Measurements from ENCODE around the gene CGB2.

- no peak for TF ChIP-seq RAD21 (IDR thresholded peaks at IDR 0.05; ENCODE audit: low read depth)
- no peak for TF ChIP-seq MAX (IDR thresholded peaks at IDR 0.05)
- TF ChIP-seq TAF1 (IDR thresholded peaks at IDR 0.05; ENCODE audit: low read depth): no peak
- TF ChIP-seq CREB1 (IDR thresholded peaks at IDR 0.05; ENCODE audit: low read depth): no peak
- no peak for TF ChIP-seq FOXM1 (IDR thresholded peaks at IDR 0.05; ENCODE audit: borderline replicate concordance, low read depth)
- TF ChIP-seq YY1 (IDR thresholded peaks at IDR 0.05; ENCODE audit: low read depth): no peak
- TF ChIP-seq TCF12 (IDR thresholded peaks at IDR 0.05; ENCODE audit: low read depth): no peak
- TF ChIP-seq EGR1 (IDR thresholded peaks at IDR 0.05): no peak
- no peak for TF ChIP-seq USF1 (IDR thresholded peaks at IDR 0.05)
- TF ChIP-seq EP300 (IDR thresholded peaks at IDR 0.05; ENCODE audit: borderline replicate concordance): no peak
- TF ChIP-seq REST (IDR thresholded peaks at IDR 0.05; ENCODE audit: low read depth): no peak
- TF ChIP-seq CEBPB (IDR thresholded peaks at IDR 0.05): no peak
Measured at GRCh38 chr19:48991011-48991609, 40.6 kb upstream of the CGB2 start.
